Uterus (tissue), 4 donors: Measurements from ENCODE around the gene UPB1. TPM values are rescaled to one million over a fixed set of nuclear protein-coding genes. Genes with fewer than 3 reads are reported as not detected.

Source experiments
- DNase-seq, 2 donors: peaks; one replicate each; pipeline ENCODE4 v3.0.0-alpha.2; 2019 to 2020
- H3K27ac ChIP-seq, 2 donors: fragments of 200-600 bp; sonication (generic); 1 replicate in 1 of 2; 2 replicates in 1 of 2; pipeline ENCODE4 v1.5.1; 2016 to 2018
- H3K27me3 ChIP-seq, 2 donors: fragments of 200-600 bp; sonication (generic); one replicate each; pipeline ENCODE4 v1.5.1; 2018 to 2019; ENCODE audit warnings: control low read depth in 1 of 2
- H3K36me3 ChIP-seq, 2 donors: fragments of 200-600 bp; sonication (generic); one replicate each; pipeline ENCODE4 v1.5.1; 2019; ENCODE audit warnings: control low read depth in 1 of 2
- H3K4me1 ChIP-seq, 2 donors: fragments of 200-600 bp; sonication (generic); one replicate each; pipeline ENCODE4 v1.5.1; 2018 to 2019; ENCODE audit warnings: control low read depth in 1 of 2
- H3K4me3 ChIP-seq, 2 donors: fragments of 200-600 bp; sonication (generic); 1 replicate in 1 of 2; 2 replicates in 1 of 2; pipeline ENCODE4 v1.5.1; 2018 to 2019; ENCODE audit warnings: mild to moderate bottlenecking in 1 of 2
- H3K9me3 ChIP-seq, 2 donors: fragments of 200-600 bp; sonication (generic); one replicate each; pipeline ENCODE4 v1.5.1; 2019; ENCODE audit warnings: control low read depth in 1 of 2
- CTCF ChIP-seq, 4 experiments: fragments of 200-600 bp in 2 of 4; fragments of 450-650 bp in 2 of 4; sonication (generic) in 2 of 4; IDR thresholded peaks; one replicate each; pipeline ENCODE4 v1.5.1; 2016 to 2019; ENCODE audit warnings: antibody characterized with exemption in 4 of 4, mild to moderate bottlenecking in 2 of 4, moderate library complexity in 1 of 4
- POLR2A ChIP-seq, 2 donors: fragments of 450-650 bp; IDR thresholded peaks; one replicate each; pipeline ENCODE4 v1.6.1; 2016; ENCODE audit warnings: antibody characterized with exemption in 2 of 2, mild to moderate bottlenecking in 1 of 2, moderate library complexity in 1 of 2
- intact Hi-C: fragments of 100-400 bp; cut with DNase I; formaldehyde crosslinking; loops from one replicate; pipeline ENCODE4 v1.15.1; 2023; ENCODE audit warnings: low total_unique reads
- total RNA-seq, 4 donors: library from RNA; depleted of rRNA in 3 of 4; stranded (reverse); fragments of >200 nt in 3 of 4; gene quantifications; one replicate each; pipeline versions ENCODE4 v1.1.0 to v1.2.4, GENCODE V29; 2014 to 2023
- donor health status: DM: yes; HTN: yes; CAD: no.

Gene UPB1
- total RNA-seq, 4 donors from 2014 or later = 0.83 to 2.7 TPM; not detected in 2

- intact Hi-C loops = no loop called here
- no peak for DNase-seq
- H3K36me3 ChIP-seq = no peaks in the 10 kb centered on the region
- H3K4me1 ChIP-seq = no peaks in the 10 kb centered on the region
- H3K4me3 ChIP-seq = no peak overlapping the region
- no peaks in the 10 kb centered on the region for H3K9me3 ChIP-seq
- H3K27me3 ChIP-seq = no peaks in the 10 kb centered on the region
- no peak for TF ChIP-seq CTCF (IDR thresholded peaks at IDR 0.05)
- no peak for TF ChIP-seq POLR2A (IDR thresholded peaks at IDR 0.05)
- no peak overlapping the region for H3K27ac ChIP-seq
Observed at GRCh38 chr22:24453853-24454252, 41.3 kb upstream of the UPB1 start.

- Histone ChIP-seq H3K27me3 (no peaks in the 10 kb centered on the region), H3K4me1 (no peaks in the 10 kb centered on the region), H3K27ac (no peak overlapping the region), H3K36me3 (no peaks in the 10 kb centered on the region), H3K4me3 (no peak overlapping the region), H3K9me3 (no peaks in the 10 kb centered on the region)
- intact Hi-C loops = no loop called here
- DNase-seq = no peak
- no peak for TF ChIP-seq CTCF (IDR thresholded peaks at IDR 0.05)
- no peak for TF ChIP-seq POLR2A (IDR thresholded peaks at IDR 0.05)
Observed at GRCh38 chr22:24455039-24455438, 40.1 kb upstream of the UPB1 start.

GRCh38 chr22:24455751-24456426 is 39.2 kb upstream of the UPB1 start:
- Histone ChIP-seq H3K27me3 (no peaks in the 10 kb centered on the region), H3K4me3 (no peak overlapping the region), H3K4me1 (no peaks in the 10 kb centered on the region), H3K9me3 (no peaks in the 10 kb centered on the region), H3K36me3 (no peaks in the 10 kb centered on the region), H3K27ac (no peak overlapping the region)
- intact Hi-C loops = no loop called here
- TF ChIP-seq POLR2A (IDR thresholded peaks at IDR 0.05) (no peak), CTCF (IDR thresholded peaks at IDR 0.05) (no peak)
- peak in 1 of 2 donors; percentile 30 for DNase-seq

GRCh38 chr22:24457894-24458420 is 37.2 kb upstream of the UPB1 start:
- no peak for TF ChIP-seq POLR2A (IDR thresholded peaks at IDR 0.05)
- TF ChIP-seq CTCF (IDR thresholded peaks at IDR 0.05) = no peak
- no peak overlapping the region for H3K4me3 ChIP-seq
- H3K9me3 ChIP-seq = no peaks in the 10 kb centered on the region
- H3K27me3 ChIP-seq = no peaks in the 10 kb centered on the region
- no peak for DNase-seq
- H3K27ac ChIP-seq = no peak overlapping the region
- intact Hi-C loops = no loop called here
- H3K36me3 ChIP-seq = no peaks in the 10 kb centered on the region
- H3K4me1 ChIP-seq = no peaks in the 10 kb centered on the region

GRCh38 chr22:24459911-24460310 is 35.2 kb upstream of the UPB1 start:
- intact Hi-C loops = no loop called here
- H3K4me1 ChIP-seq = no peaks in the 10 kb centered on the region
- TF ChIP-seq POLR2A (IDR thresholded peaks at IDR 0.05) (no peak), CTCF (IDR thresholded peaks at IDR 0.05) (no peak)

More at GRCh38 chr22:24459911-24460310, 35.2 kb upstream of the UPB1 start:
- no peaks in the 10 kb centered on the region for H3K9me3 ChIP-seq
- H3K27ac ChIP-seq = no peak overlapping the region
- H3K27me3 ChIP-seq = no peaks in the 10 kb centered on the region
- no peaks in the 10 kb centered on the region for H3K36me3 ChIP-seq
- H3K4me3 ChIP-seq = no peak overlapping the region
- no peak for DNase-seq
